DND-41 (cell line): ENCODE results near the gene KAZN.

ENCODE experiments used
- ATAC-seq: fragments of 200-7000 bp; cut with Tn5 transposase; 3 replicates; pipeline ENCODE4 v1.9.1; 2021; ENCODE audit warnings: low read depth; ENCODE audit not compliant: insufficient read depth
- DNase-seq: peaks from one replicate; pipeline ENCODE4 v3.0.0-alpha.2; 2020
- H2AFZ ChIP-seq: 2 replicates; pipeline ENCODE4 v1.6.0; 2012; ENCODE audit warnings: low read depth, low read length
- H3K27ac ChIP-seq: 2 replicates; pipeline ENCODE4 v1.5.1; 2012; ENCODE audit warnings: low read length, inconsistent platforms
- H3K27me3 ChIP-seq: fragments of 200-600 bp; sonication (generic); 2 replicates; pipeline ENCODE4 v1.6.0; 2012; ENCODE audit warnings: low read length, mild to moderate bottlenecking, inconsistent platforms; ENCODE audit not compliant: insufficient read depth, poor library complexity
- H3K36me3 ChIP-seq: 2 replicates; pipeline ENCODE4 v1.5.1; 2012; ENCODE audit warnings: low read length, inconsistent platforms; ENCODE audit not compliant: insufficient read depth
- H3K4me1 ChIP-seq: 2 replicates; pipeline ENCODE4 v1.5.1; 2012; ENCODE audit warnings: mild to moderate bottlenecking, low read length; ENCODE audit not compliant: insufficient read depth
- H3K4me2 ChIP-seq: 2 replicates; pipeline ENCODE4 v1.6.0; 2012; ENCODE audit warnings: mild to moderate bottlenecking, moderate library complexity, low read length, inconsistent platforms; ENCODE audit not compliant: insufficient read depth
- H3K4me3 ChIP-seq, 2 experiments: fragments of 200-600 bp in 1 of 2; shearing (Covaris generic) in 1 of 2; 2 replicates each; pipeline ENCODE4 v1.5.1; 2012 to 2016; ENCODE audit warnings: inconsistent platforms in 2 of 2, low read length in 2 of 2, mild to moderate bottlenecking in 2 of 2, low read depth in 1 of 2, moderate library complexity in 1 of 2
- H3K79me2 ChIP-seq: 2 replicates; pipeline ENCODE4 v1.6.0; 2012; ENCODE audit warnings: low read length, inconsistent platforms; ENCODE audit not compliant: insufficient read depth
- H3K9ac ChIP-seq: 2 replicates; pipeline ENCODE4 v1.6.0; 2012; ENCODE audit warnings: low read depth, mild to moderate bottlenecking, inconsistent platforms, low read length, moderate library complexity
- H3K9me3 ChIP-seq: 2 replicates; pipeline ENCODE4 v1.5.1; 2012; ENCODE audit warnings: low read length, moderate library complexity, mild to moderate bottlenecking, inconsistent platforms; ENCODE audit not compliant: insufficient read depth, severe bottlenecking
- H4K20me1 ChIP-seq: 2 replicates; pipeline ENCODE4 v1.6.0; 2012; ENCODE audit warnings: low read length; ENCODE audit not compliant: insufficient read depth
- EZH2 ChIP-seq: IDR thresholded peaks from 3 replicates; pipeline ENCODE4 v1.6.1; 2012; ENCODE audit warnings: borderline replicate concordance, low read depth, mild to moderate bottlenecking, moderate library complexity, low read length, inconsistent platforms; ENCODE audit not compliant: severe bottlenecking
- TF ChIP-seq, protein P1 (sequence below): IDR thresholded peaks from 2 replicates; pipeline ENCODE4 v1.5.1; 2012; ENCODE audit warnings: borderline replicate concordance, low read length, moderate library complexity, mild to moderate bottlenecking; ENCODE audit not compliant: poor library complexity, severe bottlenecking; ENCODE audit errors: extremely low read depth

KAZN gene

DNA sequence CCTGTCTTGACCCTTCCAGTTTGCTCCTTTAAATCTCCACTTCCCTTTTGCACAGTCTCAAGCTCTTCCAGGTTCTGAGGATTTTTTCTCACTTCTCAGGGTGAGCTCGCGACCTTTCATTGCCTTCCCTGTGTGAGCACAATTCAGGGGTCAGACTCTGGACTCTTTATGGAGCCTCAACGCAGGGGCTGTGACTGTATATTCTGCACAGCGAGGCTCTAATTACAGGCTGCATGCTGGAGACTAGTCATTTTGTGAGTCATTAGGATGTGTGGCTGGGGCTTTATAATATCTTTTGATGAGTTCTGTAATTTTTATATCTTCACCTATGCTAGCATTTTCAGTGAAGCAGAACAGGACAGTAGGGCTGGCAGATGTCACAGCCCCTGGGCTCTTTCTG is 270.7 kb downstream of the KAZN start:
- H3K9ac ChIP-seq = no peak overlapping the region
- no peaks in the 10 kb centered on the region for H3K4me1 ChIP-seq
- TF ChIP-seq, protein P1, sequence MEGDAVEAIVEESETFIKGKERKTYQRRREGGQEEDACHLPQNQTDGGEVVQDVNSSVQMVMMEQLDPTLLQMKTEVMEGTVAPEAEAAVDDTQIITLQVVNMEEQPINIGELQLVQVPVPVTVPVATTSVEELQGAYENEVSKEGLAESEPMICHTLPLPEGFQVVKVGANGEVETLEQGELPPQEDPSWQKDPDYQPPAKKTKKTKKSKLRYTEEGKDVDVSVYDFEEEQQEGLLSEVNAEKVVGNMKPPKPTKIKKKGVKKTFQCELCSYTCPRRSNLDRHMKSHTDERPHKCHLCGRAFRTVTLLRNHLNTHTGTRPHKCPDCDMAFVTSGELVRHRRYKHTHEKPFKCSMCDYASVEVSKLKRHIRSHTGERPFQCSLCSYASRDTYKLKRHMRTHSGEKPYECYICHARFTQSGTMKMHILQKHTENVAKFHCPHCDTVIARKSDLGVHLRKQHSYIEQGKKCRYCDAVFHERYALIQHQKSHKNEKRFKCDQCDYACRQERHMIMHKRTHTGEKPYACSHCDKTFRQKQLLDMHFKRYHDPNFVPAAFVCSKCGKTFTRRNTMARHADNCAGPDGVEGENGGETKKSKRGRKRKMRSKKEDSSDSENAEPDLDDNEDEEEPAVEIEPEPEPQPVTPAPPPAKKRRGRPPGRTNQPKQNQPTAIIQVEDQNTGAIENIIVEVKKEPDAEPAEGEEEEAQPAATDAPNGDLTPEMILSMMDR = no peak
- no peak for TF ChIP-seq EZH2
- no peak overlapping the region for H3K4me2 ChIP-seq
- no peak overlapping the region for H2AFZ ChIP-seq
- ATAC-seq (no peak), DNase-seq (no peak)
- no peaks in the 10 kb centered on the region for H3K36me3 ChIP-seq
- H3K4me3 ChIP-seq = no peak overlapping the region
- no peak overlapping the region for H3K27ac ChIP-seq
- H4K20me1 ChIP-seq = peaks cover 4% of the 10 kb centered on the region
- no peaks in the 10 kb centered on the region for H3K9me3 ChIP-seq
- no peaks in the 10 kb centered on the region for H3K79me2 ChIP-seq
- H3K27me3 ChIP-seq = no peaks in the 10 kb centered on the region

GRCh38 chr1:14871218-14871970 is 272.9 kb downstream of the KAZN start:
- no peak overlapping the region for H3K4me2 ChIP-seq
- DNase-seq = no peak
- no peak overlapping the region for H3K4me3 ChIP-seq
- H3K79me2 ChIP-seq = no peaks in the 10 kb centered on the region
- no peaks in the 10 kb centered on the region for H3K36me3 ChIP-seq
- TF ChIP-seq, protein P1 = no peak
- no peak for TF ChIP-seq EZH2
- no peak overlapping the region for H3K27ac ChIP-seq
- H3K9ac ChIP-seq = no peak overlapping the region
- H2AFZ ChIP-seq = no peak overlapping the region
- H3K4me1 ChIP-seq = no peaks in the 10 kb centered on the region
- H4K20me1 ChIP-seq = peaks cover 4% of the 10 kb centered on the region
- H3K9me3 ChIP-seq = no peaks in the 10 kb centered on the region
- H3K27me3 ChIP-seq = no peaks in the 10 kb centered on the region
- no peak for ATAC-seq

DNA sequence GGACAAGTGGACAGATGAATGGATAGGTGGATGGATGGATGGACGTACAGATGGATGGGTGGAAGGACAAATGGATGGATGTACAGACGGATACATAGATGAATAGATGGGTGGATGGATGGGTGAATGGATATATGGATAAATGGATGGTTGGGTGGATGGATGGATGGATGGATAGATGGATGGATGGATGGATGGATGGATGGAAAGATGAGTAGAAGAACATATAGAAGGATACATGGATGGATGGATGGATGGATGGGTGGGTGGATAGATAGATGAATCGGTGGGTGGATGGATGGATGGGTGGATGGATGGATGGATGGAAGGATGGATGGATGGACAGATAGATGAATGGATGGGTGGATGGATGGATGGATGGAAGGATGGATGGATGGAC is 274.3 kb downstream of the KAZN start:
- Histone ChIP-seq H3K27ac (no peak overlapping the region), H3K4me1 (no peaks in the 10 kb centered on the region), H3K27me3 (no peaks in the 10 kb centered on the region), H3K4me3 (no peak overlapping the region), H2AFZ (no peak overlapping the region), H3K4me2 (no peak overlapping the region), H3K36me3 (no peaks in the 10 kb centered on the region), H3K9me3 (no peaks in the 10 kb centered on the region), H3K9ac (no peak overlapping the region), H4K20me1 (peaks cover 3% of the 10 kb centered on the region), H3K79me2 (no peaks in the 10 kb centered on the region)
- DNase-seq = no peak
- no peak for TF ChIP-seq EZH2
- TF ChIP-seq, protein P1 = no peak
- ATAC-seq = no peak
